ENCODE data around the gene GGT7.

- TF ChIP-seq, protein P1, sequence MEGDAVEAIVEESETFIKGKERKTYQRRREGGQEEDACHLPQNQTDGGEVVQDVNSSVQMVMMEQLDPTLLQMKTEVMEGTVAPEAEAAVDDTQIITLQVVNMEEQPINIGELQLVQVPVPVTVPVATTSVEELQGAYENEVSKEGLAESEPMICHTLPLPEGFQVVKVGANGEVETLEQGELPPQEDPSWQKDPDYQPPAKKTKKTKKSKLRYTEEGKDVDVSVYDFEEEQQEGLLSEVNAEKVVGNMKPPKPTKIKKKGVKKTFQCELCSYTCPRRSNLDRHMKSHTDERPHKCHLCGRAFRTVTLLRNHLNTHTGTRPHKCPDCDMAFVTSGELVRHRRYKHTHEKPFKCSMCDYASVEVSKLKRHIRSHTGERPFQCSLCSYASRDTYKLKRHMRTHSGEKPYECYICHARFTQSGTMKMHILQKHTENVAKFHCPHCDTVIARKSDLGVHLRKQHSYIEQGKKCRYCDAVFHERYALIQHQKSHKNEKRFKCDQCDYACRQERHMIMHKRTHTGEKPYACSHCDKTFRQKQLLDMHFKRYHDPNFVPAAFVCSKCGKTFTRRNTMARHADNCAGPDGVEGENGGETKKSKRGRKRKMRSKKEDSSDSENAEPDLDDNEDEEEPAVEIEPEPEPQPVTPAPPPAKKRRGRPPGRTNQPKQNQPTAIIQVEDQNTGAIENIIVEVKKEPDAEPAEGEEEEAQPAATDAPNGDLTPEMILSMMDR (IDR thresholded peaks at IDR 0.05): no peak
- TF ChIP-seq POLR2A (IDR thresholded peaks at IDR 0.05) (no peak), POLR2AphosphoS5 (IDR thresholded peaks at IDR 0.05) (no peak)
Measured at GRCh38 chr20:34848597-34848996, 24.1 kb downstream of the GGT7 start.
